Astrocyte (in vitro differentiated cells and primary cell): ENCODE data around the gene SYT5.

Experiments used
- EZH2 ChIP-seq: IDR thresholded peaks from 2 replicates; pipeline ENCODE4 v1.6.1; 2012; ENCODE audit warnings: mild to moderate bottlenecking, low read length, inconsistent platforms; ENCODE audit not compliant: insufficient read depth
- TF ChIP-seq, protein P1 (sequence below): IDR thresholded peaks from 2 replicates; pipeline ENCODE4 v1.5.1; 2011; ENCODE audit warnings: low read depth, mild to moderate bottlenecking, inconsistent platforms, low read length, moderate library complexity; ENCODE audit not compliant: insufficient read depth

DNA sequence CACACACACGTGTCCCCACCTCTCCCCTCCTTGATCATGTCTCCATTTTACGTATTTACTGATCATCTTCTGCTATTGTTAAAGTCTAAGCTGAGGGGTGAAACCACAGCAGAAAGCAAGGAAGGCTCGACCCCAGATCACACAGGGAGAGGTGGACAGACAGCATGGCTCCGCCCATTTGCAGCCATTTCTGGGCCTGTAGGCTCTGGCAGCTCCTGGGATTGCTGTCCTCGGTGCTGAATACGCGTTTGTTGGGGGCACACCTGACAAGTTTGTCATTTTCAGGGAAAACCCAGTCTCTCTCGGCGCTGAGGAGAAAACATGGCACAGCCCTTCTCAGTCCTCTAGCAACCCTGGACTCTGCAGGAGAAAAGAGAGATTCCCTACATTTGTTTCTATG lies 40.4 kb upstream of the SYT5 start:
- TF ChIP-seq, protein P1, sequence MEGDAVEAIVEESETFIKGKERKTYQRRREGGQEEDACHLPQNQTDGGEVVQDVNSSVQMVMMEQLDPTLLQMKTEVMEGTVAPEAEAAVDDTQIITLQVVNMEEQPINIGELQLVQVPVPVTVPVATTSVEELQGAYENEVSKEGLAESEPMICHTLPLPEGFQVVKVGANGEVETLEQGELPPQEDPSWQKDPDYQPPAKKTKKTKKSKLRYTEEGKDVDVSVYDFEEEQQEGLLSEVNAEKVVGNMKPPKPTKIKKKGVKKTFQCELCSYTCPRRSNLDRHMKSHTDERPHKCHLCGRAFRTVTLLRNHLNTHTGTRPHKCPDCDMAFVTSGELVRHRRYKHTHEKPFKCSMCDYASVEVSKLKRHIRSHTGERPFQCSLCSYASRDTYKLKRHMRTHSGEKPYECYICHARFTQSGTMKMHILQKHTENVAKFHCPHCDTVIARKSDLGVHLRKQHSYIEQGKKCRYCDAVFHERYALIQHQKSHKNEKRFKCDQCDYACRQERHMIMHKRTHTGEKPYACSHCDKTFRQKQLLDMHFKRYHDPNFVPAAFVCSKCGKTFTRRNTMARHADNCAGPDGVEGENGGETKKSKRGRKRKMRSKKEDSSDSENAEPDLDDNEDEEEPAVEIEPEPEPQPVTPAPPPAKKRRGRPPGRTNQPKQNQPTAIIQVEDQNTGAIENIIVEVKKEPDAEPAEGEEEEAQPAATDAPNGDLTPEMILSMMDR, result no peak
- TF ChIP-seq EZH2, result no peak
